Ovary (tissue), 9 donors: ENCODE data around the gene ISG20. TPM values are rescaled to one million over a fixed set of nuclear protein-coding genes. Genes with fewer than 3 reads are reported as not detected.
"Not testable (repeated sequence)": the region's sequence is repeated elsewhere in the genome, so short reads cannot be mapped to it uniquely, and the experiment has no call there.

Experiments
- DNase-seq, 5 donors: peaks; one replicate each; pipeline ENCODE4 v3.0.0-alpha.2; 2019 to 2020
- H3K27ac ChIP-seq, 2 donors: fragments of 200-600 bp; one replicate each; pipeline versions ENCODE4 v1.5.1 to v1.8.0; 2019 to 2022
- H3K27me3 ChIP-seq: fragments of 200-600 bp; one replicate; pipeline ENCODE4 v1.8.0; 2022
- H3K36me3 ChIP-seq: fragments of 200-600 bp; sonication (generic); one replicate; pipeline ENCODE4 v1.5.1; 2019
- H3K4me1 ChIP-seq: one replicate; pipeline ENCODE4 v1.8.1; 2013; ENCODE audit warnings: mild to moderate bottlenecking, moderate library complexity; ENCODE audit not compliant: insufficient read depth
- H3K4me3 ChIP-seq: fragments of 200-600 bp; sonication (generic); one replicate; pipeline ENCODE4 v1.5.1; 2017
- H3K9me3 ChIP-seq, 2 donors: fragments of 200-600 bp in 1 of 2; sonication (generic) in 1 of 2; one replicate each; pipeline versions ENCODE4 v1.5.1 to v1.8.1; 2013 to 2019; ENCODE audit warnings: mild to moderate bottlenecking in 1 of 2, moderate library complexity in 1 of 2
- CTCF ChIP-seq, 3 donors: fragments of 450-650 bp in 2 of 3; fragments of 200-600 bp in 1 of 3; IDR thresholded peaks; one replicate each; pipeline versions ENCODE4 v1.5.1 to v1.8.0; 2016 to 2022; ENCODE audit warnings: antibody characterized with exemption in 3 of 3, mild to moderate bottlenecking in 1 of 3
- EP300 ChIP-seq: sonication (generic); formaldehyde crosslinking; IDR thresholded peaks from one replicate; pipeline ENCODE4 v1.6.1; 2017; ENCODE audit warnings: antibody characterized with exemption
- POLR2A ChIP-seq: fragments of 450-650 bp; IDR thresholded peaks from one replicate; pipeline ENCODE4 v1.6.1; 2017; ENCODE audit warnings: antibody characterized with exemption, mild to moderate bottlenecking, moderate library complexity
- WGBS, 3 donors: extraction: QIAGEN DNeasy Blood & Tissue Kit in 1 of 3; methylation state at CpG; one replicate each; pipeline versions ENCODE4 v1.1.5 to v1.1.7; 2013 to 2017; 5-methylcytosine and 5-hydroxymethylcytosine counted together
- intact Hi-C, 4 donors: fragments of 100-400 bp; cut with DNase I; formaldehyde crosslinking; loops; one replicate each; pipeline versions ENCODE4 v1.11.0 to v1.15.1; 2022 to 2023
- polyA plus RNA-seq, 2 donors: library from polyadenylated mRNA; stranded (reverse); fragments of 200-250 nt in 1 of 2; fragments of 350-450 nt in 1 of 2; fragmentation: Illumina TruSeq in 1 of 2; extraction: RNeasy Lipid Tissue Mini Kit (QIAGEN cat#74804) in 1 of 2; gene quantifications; one replicate each; pipeline ENCODE4 v1.2.3, GENCODE V29; 2013 to 2014
- total RNA-seq, 7 donors: library from RNA; depleted of rRNA in 2 of 7; stranded (reverse); fragments of >200 nt in 2 of 7; fragmentation: NEBNext Ultra II Directional in 3 of 7; extraction: Animal tissue kit (Norgen Biotek cat#: 25700) in 3 of 7; gene quantifications; one replicate each; pipeline versions ENCODE4 v1.1.0 to v1.2.4, GENCODE V29; 2016 to 2023
- donor health status: DM: no; HTN: no; CAD: no; lungs with moderate emphysema.
- donor health status: DM: no; HTN: no; CAD: no.
- donor health status: Bipolar disorder and iron deficiency.
- donor health status: DM: yes; HTN: yes; CAD: no.
- donor health status: DM: no; HTN: no; CAD: no.
- donor health status: DM: yes; HTN: yes; CAD: no.

ISG20 gene
- total and polyA plus RNA-seq, 9 donors = 0.88 to 58.6 (median 14.5) TPM

- Histone ChIP-seq H3K9me3 (no peaks in the 10 kb centered on the region), H3K27ac (no peak overlapping the region), H3K27me3 (no peaks in the 10 kb centered on the region), H3K36me3 (no peaks in the 10 kb centered on the region), H3K4me1 (no peaks in the 10 kb centered on the region), H3K4me3 (no peak overlapping the region)
- DNase-seq = peak in 2 of 5 donors; percentile 33 to 47
- WGBS, 3 donors = 85 to 92% (median 86%) methylated on average over 12 of the region's 12 CpGs
- TF ChIP-seq POLR2A (no peak), CTCF (IDR thresholded peaks at IDR 0.05) (no peak), EP300 (no peak)
- intact Hi-C loops = no loop called here
Observed at GRCh38 chr15:88631464-88632028, 7.3 kb upstream of the ISG20 start.

GRCh38 chr15:88632797-88633196, 6.0 kb upstream of the ISG20 start:
- H3K36me3 ChIP-seq, H3K27me3 ChIP-seq, H3K4me3 ChIP-seq, H3K4me1 ChIP-seq, DNase-seq, H3K27ac ChIP-seq, H3K9me3 ChIP-seq, intact Hi-C loops: not testable (repeated sequence)
- WGBS, 3 donors = 87 to 98% (median 89%) methylated on average over 7 of the region's 7 CpGs

GRCh38 chr15:88634449-88634848, 4.4 kb upstream of the ISG20 start:
- no peaks in the 10 kb centered on the region for H3K36me3 ChIP-seq
- no peak overlapping the region for H3K4me3 ChIP-seq
- intact Hi-C loops = no loop called here
- DNase-seq = no peak
- TF ChIP-seq CTCF (IDR thresholded peaks at IDR 0.05) (no peak), POLR2A (no peak), EP300 (no peak)
- no peak overlapping the region for H3K27ac ChIP-seq
- H3K27me3 ChIP-seq = no peaks in the 10 kb centered on the region
- WGBS, 3 donors = 89 to 94% (median 91%) methylated on average over 2 of the region's 2 CpGs
- H3K9me3 ChIP-seq = no peaks in the 10 kb centered on the region
- peaks cover 8% of the 10 kb centered on the region for H3K4me1 ChIP-seq

- intact Hi-C loops = no loop called here
- TF ChIP-seq POLR2A (no peak), EP300 (no peak), CTCF (IDR thresholded peaks at IDR 0.05) (no peak)
- DNase-seq = no peak
- H3K4me3 ChIP-seq = no peak overlapping the region
- H3K27ac ChIP-seq = no peak overlapping the region
- 66 to 68% (median 68%) methylated on average over 6 of the region's 6 CpGs for WGBS, 3 donors
- H3K4me1 ChIP-seq = peaks cover 8% of the 10 kb centered on the region
- no peaks in the 10 kb centered on the region for H3K27me3 ChIP-seq
- H3K9me3 ChIP-seq = no peaks in the 10 kb centered on the region
- no peaks in the 10 kb centered on the region for H3K36me3 ChIP-seq
Observed at GRCh38 chr15:88635318-88635717, 3.5 kb upstream of the ISG20 start.

GRCh38 chr15:88636050-88636449, 2.8 kb upstream of the ISG20 start:
- Histone ChIP-seq H3K27ac (no peak overlapping the region), H3K4me1 (peaks cover 8% of the 10 kb centered on the region), H3K36me3 (no peaks in the 10 kb centered on the region), H3K4me3 (no peak overlapping the region), H3K9me3 (no peaks in the 10 kb centered on the region), H3K27me3 (no peaks in the 10 kb centered on the region)
- intact Hi-C loops = no loop called here
- TF ChIP-seq CTCF (IDR thresholded peaks at IDR 0.05) = no peak
- no peak for TF ChIP-seq EP300
- TF ChIP-seq POLR2A = no peak
- no peak for DNase-seq
- 86 to 91% (median 89%) methylated on average over 11 of the region's 11 CpGs for WGBS, 3 donors
